ENCODE data around the gene PRSS35. TPM values are rescaled to one million over a fixed set of nuclear protein-coding genes. Genes with fewer than 3 reads are reported as not detected.

PRSS35 gene
- total RNA-seq, 1 experiment from 2014 or later = 1.7 TPM

DNA sequence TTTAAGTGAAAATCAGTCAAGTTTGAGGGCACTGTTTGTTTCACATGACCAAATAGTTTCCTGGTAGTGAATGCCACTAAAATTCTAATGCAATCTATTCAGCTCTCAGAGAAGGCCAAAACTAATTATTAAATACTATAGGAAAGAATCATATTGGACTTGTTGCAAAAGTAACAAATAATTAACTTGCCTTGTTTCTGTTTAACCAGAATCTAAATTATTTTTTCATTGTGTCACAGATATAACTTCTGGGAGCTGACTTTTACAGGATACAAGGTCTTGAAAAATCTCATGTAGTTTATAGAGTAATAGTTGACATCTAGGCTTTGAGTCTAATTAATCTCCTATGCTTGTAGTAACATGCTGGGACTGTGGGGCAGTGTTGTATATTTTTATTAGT is 44.5 kb downstream of the PRSS35 start:
- H4K91ac ChIP-seq (ENCODE audit: insufficient read length, low read depth, low read length) = no peak overlapping the region
- no peak overlapping the region for H2BK12ac ChIP-seq (ENCODE audit: insufficient read length, low read depth, low read length)
- H3K27me3 Mint-ChIP-seq (ENCODE audit: low read depth) = peaks cover 2% of the 10 kb centered on the region; the same call in 1 of the 2 replicates
- H3K4me1 Mint-ChIP-seq = peaks cover 12 to 17% of the 10 kb centered on the region in 2 experiments
- no peaks in the 10 kb centered on the region for H3K9me3 Mint-ChIP-seq
- H3K79me2 ChIP-seq (ENCODE audit: insufficient read depth, low read length) = no peaks in the 10 kb centered on the region
- H3K9ac ChIP-seq (ENCODE audit: extremely low read depth, insufficient read length, low read length) = no peak overlapping the region
- no peaks in the 10 kb centered on the region for H4K20me1 ChIP-seq (ENCODE audit: control insufficient read depth, insufficient read depth, insufficient read length)
- no peak overlapping the region for H2AFZ ChIP-seq (ENCODE audit: low read length)
- H3K18ac ChIP-seq (ENCODE audit: insufficient read length, low read depth, low read length) = no peak overlapping the region
- H3K56ac ChIP-seq (ENCODE audit: insufficient read length, low read depth, low read length) = no peak overlapping the region
- no peak overlapping the region for H3K27ac ChIP-seq (ENCODE audit: insufficient read length, low read depth, low read length)
- H3K23me2 ChIP-seq (ENCODE audit: insufficient read length, low read depth, low read length, poor library complexity, severe bottlenecking) = no peaks in the 10 kb centered on the region
- no peak overlapping the region for H3K4ac ChIP-seq (ENCODE audit: low read depth, low read length)
- H4K8ac ChIP-seq (replicated peaks; ENCODE audit: insufficient read length, low read depth, low read length) = no peak overlapping the region
- H3K9me3 ChIP-seq (ENCODE audit: control insufficient read depth, low read depth, low read length) = no peaks in the 10 kb centered on the region
- no peak overlapping the region for H3T11ph ChIP-seq (ENCODE audit: low read length)
- no peak overlapping the region for H2BK15ac ChIP-seq (ENCODE audit: low read depth, low read length)
- H3K14ac ChIP-seq (ENCODE audit: insufficient read depth, low read length) = no peak overlapping the region
- H3K27ac Mint-ChIP-seq = no peak overlapping the region
- H2BK5ac ChIP-seq (ENCODE audit: insufficient read length, low read length) = no peak overlapping the region
- no peak overlapping the region for H3K23ac ChIP-seq (ENCODE audit: insufficient read length, low read depth, low read length)
- no peaks in the 10 kb centered on the region for H3K79me1 ChIP-seq (ENCODE audit: insufficient read depth, low read depth, low read length, poor library complexity, severe bottlenecking)
- H3K4me2 ChIP-seq (ENCODE audit: insufficient read depth, insufficient read length, low read length) = no peak overlapping the region
- H3K4me1 ChIP-seq (ENCODE audit: insufficient read depth, low read length) = peaks cover 2% of the 10 kb centered on the region; the same call in 1 of the 2 replicates
- no peak overlapping the region for H4K5ac ChIP-seq (ENCODE audit: insufficient read length, low read depth, low read length)
- H2AK5ac ChIP-seq (ENCODE audit: insufficient read length, low read length) = no peak overlapping the region
- H3K4me3 Mint-ChIP-seq = no peak overlapping the region
- TF ChIP-seq, protein P1, sequence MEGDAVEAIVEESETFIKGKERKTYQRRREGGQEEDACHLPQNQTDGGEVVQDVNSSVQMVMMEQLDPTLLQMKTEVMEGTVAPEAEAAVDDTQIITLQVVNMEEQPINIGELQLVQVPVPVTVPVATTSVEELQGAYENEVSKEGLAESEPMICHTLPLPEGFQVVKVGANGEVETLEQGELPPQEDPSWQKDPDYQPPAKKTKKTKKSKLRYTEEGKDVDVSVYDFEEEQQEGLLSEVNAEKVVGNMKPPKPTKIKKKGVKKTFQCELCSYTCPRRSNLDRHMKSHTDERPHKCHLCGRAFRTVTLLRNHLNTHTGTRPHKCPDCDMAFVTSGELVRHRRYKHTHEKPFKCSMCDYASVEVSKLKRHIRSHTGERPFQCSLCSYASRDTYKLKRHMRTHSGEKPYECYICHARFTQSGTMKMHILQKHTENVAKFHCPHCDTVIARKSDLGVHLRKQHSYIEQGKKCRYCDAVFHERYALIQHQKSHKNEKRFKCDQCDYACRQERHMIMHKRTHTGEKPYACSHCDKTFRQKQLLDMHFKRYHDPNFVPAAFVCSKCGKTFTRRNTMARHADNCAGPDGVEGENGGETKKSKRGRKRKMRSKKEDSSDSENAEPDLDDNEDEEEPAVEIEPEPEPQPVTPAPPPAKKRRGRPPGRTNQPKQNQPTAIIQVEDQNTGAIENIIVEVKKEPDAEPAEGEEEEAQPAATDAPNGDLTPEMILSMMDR (conservative IDR thresholded peaks at IDR 0.05) = no peak
- no peak overlapping the region for H2BK20ac ChIP-seq (ENCODE audit: low read depth, low read length, poor library complexity, severe bottlenecking)
- no peaks in the 10 kb centered on the region; a peak in 1 of 7 replicates for H3K36me3 Mint-ChIP-seq (ENCODE audit: insufficient read depth in 1 of 3, low read depth in 3 of 3)
- H3K27me3 ChIP-seq (ENCODE audit: insufficient read depth, low read length) = no peaks in the 10 kb centered on the region
- DNase-seq = no peak
- no peak overlapping the region for H2BK120ac ChIP-seq (ENCODE audit: low read depth, low read length, poor library complexity, severe bottlenecking)
